Esophagus squamous epithelium (tissue), 5 donors: ENCODE measurements around the gene YEATS2. TPM values are rescaled to one million over a fixed set of nuclear protein-coding genes. Genes with fewer than 3 reads are reported as not detected.

Experiments
- DNase-seq: peaks from one replicate; lab custom pipeline; 2025; lab: John Stamatoyannopoulos, UW
- H3K27ac ChIP-seq, 4 donors: fragments of 200-600 bp; sonication (generic); one replicate each; pipeline ENCODE4 v1.5.1; 2016 to 2019; ENCODE audit warnings: mild to moderate bottlenecking in 1 of 4
- H3K27me3 ChIP-seq, 4 donors: fragments of 200-600 bp; sonication (generic); 1 replicate in 3 of 4; 2 replicates in 1 of 4; pipeline versions ENCODE4 v1.5.1 to v1.6.0; 2017 to 2021; ENCODE audit warnings: antibody characterized with exemption in 1 of 4
- H3K36me3 ChIP-seq, 3 donors: fragments of 200-600 bp; sonication (generic); one replicate each; pipeline ENCODE4 v1.5.1; 2016 to 2019
- H3K4me1 ChIP-seq, 3 donors: fragments of 200-600 bp; sonication (generic); one replicate each; pipeline ENCODE4 v1.5.1; 2017 to 2019
- H3K4me3 ChIP-seq, 4 donors: fragments of 200-600 bp; sonication (generic); 1 replicate in 3 of 4; 2 replicates in 1 of 4; pipeline ENCODE4 v1.5.1; 2016 to 2019; ENCODE audit warnings: mild to moderate bottlenecking in 2 of 4, moderate library complexity in 1 of 4
- H3K9me3 ChIP-seq, 3 donors: fragments of 200-600 bp; sonication (generic); one replicate each; pipeline ENCODE4 v1.5.1; 2016 to 2019
- CTCF ChIP-seq, 6 experiments: fragments of 450-650 bp in 4 of 6; fragments of 200-600 bp in 2 of 6; sonication (generic) in 2 of 6; IDR thresholded peaks; one replicate each; pipeline ENCODE4 v1.5.1; 2016 to 2019; ENCODE audit warnings: antibody characterized with exemption in 6 of 6, mild to moderate bottlenecking in 4 of 6, moderate library complexity in 4 of 6
- POLR2A ChIP-seq, 4 donors: fragments of 450-650 bp; IDR thresholded peaks; one replicate each; pipeline ENCODE4 v1.6.1; 2017; ENCODE audit warnings: antibody characterized with exemption in 4 of 4, mild to moderate bottlenecking in 4 of 4, moderate library complexity in 3 of 4
- WGBS, 2 donors: methylation state at CpG; one replicate each; pipeline ENCODE4 v1.1.5; 2018; 5-methylcytosine and 5-hydroxymethylcytosine counted together
- intact Hi-C: fragments of 100-400 bp; cut with DNase I; formaldehyde crosslinking; loops from one replicate; pipeline ENCODE4 v1.15.0; 2022
- total RNA-seq, 4 donors: library from RNA; depleted of rRNA; stranded (reverse); fragments of >200 nt; gene quantifications; one replicate each; pipeline ENCODE4 v1.1.0, GENCODE V29; 2016
- donor health status: DM: yes; HTN: yes; CAD: no.

The YEATS2 gene
- total RNA-seq, 4 donors from 2014 or later = 10.1 to 23.7 (median 15.5) TPM

GRCh38 chr3:183743231-183743630 is 45.6 kb downstream of the YEATS2 start:
- intact Hi-C loops = no loop called here
- Histone ChIP-seq H3K27ac (no peak overlapping the region), H3K4me1 (no peaks in the 10 kb centered on the region), H3K4me3 (no peak overlapping the region), H3K9me3 (no peaks in the 10 kb centered on the region), H3K27me3 (no peaks in the 10 kb centered on the region), H3K36me3 (peaks cover 0 to 46% (median 0%) of the 10 kb centered on the region in 3 donors)
- DNase-seq = no peak
- WGBS, 2 donors = 91 to 94% methylated on average over 7 of the region's 7 CpGs
- TF ChIP-seq POLR2A (IDR thresholded peaks at IDR 0.05) (no peak), CTCF (IDR thresholded peaks at IDR 0.05) (no peak)

- no peaks in the 10 kb centered on the region for H3K27me3 ChIP-seq
- H3K36me3 ChIP-seq = peaks cover 0 to 63% (median 0%) of the 10 kb centered on the region in 3 donors
- no peak overlapping the region for H3K4me3 ChIP-seq
- H3K27ac ChIP-seq = no peak overlapping the region
- no peak for TF ChIP-seq POLR2A (IDR thresholded peaks at IDR 0.05)
- no peak for TF ChIP-seq CTCF (IDR thresholded peaks at IDR 0.05)
- H3K4me1 ChIP-seq = no peaks in the 10 kb centered on the region
- no peak for DNase-seq
- H3K9me3 ChIP-seq = no peaks in the 10 kb centered on the region
- WGBS, 2 donors = 85 to 90% methylated on average over 16 of the region's 16 CpGs
- intact Hi-C loops = no loop called here
Observed at GRCh38 chr3:183745300-183746098, 47.9 kb downstream of the YEATS2 start.

- no peak overlapping the region for H3K27ac ChIP-seq
- no peaks in the 10 kb centered on the region for H3K9me3 ChIP-seq
- no peaks in the 10 kb centered on the region for H3K27me3 ChIP-seq
- intact Hi-C loops = no loop called here
- no peaks in the 10 kb centered on the region for H3K4me1 ChIP-seq
- DNase-seq = no peak
- H3K4me3 ChIP-seq = no peak overlapping the region
- peaks cover 0 to 95% (median 24%) of the 10 kb centered on the region in 3 donors for H3K36me3 ChIP-seq
- 90 to 94% methylated on average over 5 of the region's 5 CpGs for WGBS, 2 donors
- TF ChIP-seq CTCF (IDR thresholded peaks at IDR 0.05) (no peak), POLR2A (IDR thresholded peaks at IDR 0.05) (no peak)
Observed at GRCh38 chr3:183754052-183754451, 56.5 kb downstream of the YEATS2 start.

- Histone ChIP-seq H3K4me1 (peaks cover 0 to 8% (median 0%) of the 10 kb centered on the region in 3 donors), H3K9me3 (no peaks in the 10 kb centered on the region), H3K4me3 (no peak overlapping the region), H3K36me3 (peaks cover 0 to 79% (median 15%) of the 10 kb centered on the region in 3 donors), H3K27me3 (no peaks in the 10 kb centered on the region), H3K27ac (no peak overlapping the region)
- TF ChIP-seq CTCF (IDR thresholded peaks at IDR 0.05) (no peak), POLR2A (IDR thresholded peaks at IDR 0.05) (no peak)
- intact Hi-C loops = loop anchor here (10.0 kb wide), 1 partner anchor 288 kb away; no protein-coding TSS in a partner anchor
- no peak for DNase-seq
- 85 to 94% methylated on average over 6 of the region's 6 CpGs for WGBS, 2 donors
Observed at GRCh38 chr3:183762304-183762703, 64.7 kb downstream of the YEATS2 start.
